ENCODE results near the gene USP25. TPM values are rescaled to one million over a fixed set of nuclear protein-coding genes. Genes with fewer than 3 reads are reported as not detected.

Gene USP25
- total RNA-seq, 2 donors from 2014 or later = 32.0 to 43.5 TPM

- no peaks in the 10 kb centered on the region for H3K4me1 ChIP-seq (ENCODE audit: control insufficient read depth in 1 of 2, low read depth in 2 of 2)
- no peaks in the 10 kb centered on the region for H3K27me3 ChIP-seq (replicated peaks; ENCODE audit: insufficient read depth)
- ATAC-seq (ENCODE audit: insufficient number of reproducible peaks, low FRiP score, low read depth) (no peak), DNase-seq (ENCODE audit: low spot score) (no peak)
- no peak overlapping the region for H3K4me3 ChIP-seq
- no peaks in the 10 kb centered on the region for H3K9me3 ChIP-seq
- H3K36me3 ChIP-seq = no peaks in the 10 kb centered on the region
- no peak for TF ChIP-seq CTCF (IDR thresholded peaks at IDR 0.05)
- no peak overlapping the region for H3K27ac ChIP-seq
These were observed 85.5 kb downstream of the USP25 start for GRCh38 chr21:15815285-15815684.

DNA sequence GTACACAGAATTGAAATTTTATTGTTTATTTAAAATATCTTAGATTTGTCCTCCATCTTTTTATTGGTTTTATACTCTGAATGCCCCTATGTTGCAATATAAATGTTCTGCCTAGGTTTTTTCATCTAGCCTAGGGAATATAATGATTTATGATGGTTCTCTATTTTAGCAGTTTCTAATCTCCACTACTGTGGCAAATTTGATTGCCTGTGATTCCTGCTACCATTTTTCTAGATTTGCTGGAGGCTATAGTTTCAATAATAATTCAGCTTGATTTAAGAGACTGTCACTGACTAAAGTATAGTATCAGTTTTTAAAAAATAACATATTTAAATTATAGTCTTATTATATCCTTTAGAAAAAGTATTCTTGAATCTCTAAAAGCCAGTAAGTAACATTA, 90.5 kb downstream of the USP25 start:
- no peaks in the 10 kb centered on the region for H3K27me3 ChIP-seq (replicated peaks; ENCODE audit: insufficient read depth)
- no peak overlapping the region for H3K4me3 ChIP-seq
- H3K9me3 ChIP-seq = no peaks in the 10 kb centered on the region
- ATAC-seq (ENCODE audit: insufficient number of reproducible peaks, low FRiP score, low read depth) = no peak
- no peak for TF ChIP-seq CTCF (IDR thresholded peaks at IDR 0.05)
- H3K27ac ChIP-seq = no peak overlapping the region
- DNase-seq (ENCODE audit: low spot score) = no peak
- H3K4me1 ChIP-seq (ENCODE audit: control insufficient read depth in 1 of 2, low read depth in 2 of 2) = peaks cover 0 to 5% of the 10 kb centered on the region in 2 donors
- H3K36me3 ChIP-seq = peaks cover 2% of the 10 kb centered on the region

GRCh38 chr21:15820852-15821379, 91.1 kb downstream of the USP25 start:
- Histone ChIP-seq H3K27me3 (replicated peaks; ENCODE audit: insufficient read depth) (no peaks in the 10 kb centered on the region), H3K4me1 (ENCODE audit: control insufficient read depth in 1 of 2, low read depth in 2 of 2) (peaks cover 0 to 5% of the 10 kb centered on the region in 2 donors), H3K36me3 (peaks cover 2% of the 10 kb centered on the region), H3K9me3 (no peaks in the 10 kb centered on the region), H3K4me3 (no peak overlapping the region), H3K27ac (no peak overlapping the region)
- ATAC-seq (ENCODE audit: insufficient number of reproducible peaks, low FRiP score, low read depth) (no peak), DNase-seq (ENCODE audit: low spot score) (no peak)
- no peak for TF ChIP-seq CTCF (IDR thresholded peaks at IDR 0.05)

DNA sequence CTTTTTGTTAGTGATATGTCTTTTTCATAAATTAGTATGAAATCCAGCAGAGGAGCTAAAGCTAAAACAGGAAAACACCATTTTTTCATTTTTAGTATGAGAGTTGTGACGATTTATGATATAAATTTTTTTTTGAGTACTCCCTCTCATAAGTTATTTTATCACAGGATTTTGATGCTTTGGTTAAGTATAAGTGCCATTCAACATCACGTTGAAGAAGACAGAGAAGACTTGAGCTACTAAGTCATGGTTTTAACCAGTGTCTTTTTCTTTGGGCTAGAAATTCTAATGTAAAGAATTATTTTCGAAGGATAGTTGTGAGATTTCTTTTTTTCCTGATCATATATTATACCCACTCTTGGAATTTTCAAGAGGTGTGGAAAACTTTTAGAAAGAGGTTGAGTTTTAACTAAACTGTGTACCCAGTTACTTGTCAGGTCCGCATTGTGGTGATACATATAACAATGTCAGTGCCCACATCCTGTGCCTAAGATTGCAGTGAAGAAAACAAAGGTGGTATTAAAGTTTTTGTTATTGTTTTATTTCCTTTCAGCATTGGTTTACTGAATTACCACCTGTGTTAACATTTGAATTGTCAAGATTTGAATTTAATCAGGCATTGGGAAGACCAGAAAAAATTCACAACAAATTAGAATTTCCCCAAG, 93.8 kb downstream of the USP25 start:
- DNase-seq (ENCODE audit: low spot score) (no peak), ATAC-seq (ENCODE audit: insufficient number of reproducible peaks, low FRiP score, low read depth) (no peak)
- Histone ChIP-seq H3K27ac (no peak overlapping the region), H3K4me1 (ENCODE audit: control insufficient read depth in 1 of 2, low read depth in 2 of 2) (peaks cover 0 to 5% of the 10 kb centered on the region in 2 donors), H3K27me3 (replicated peaks; ENCODE audit: insufficient read depth) (no peaks in the 10 kb centered on the region), H3K36me3 (peaks cover 2% of the 10 kb centered on the region), H3K9me3 (no peaks in the 10 kb centered on the region), H3K4me3 (no peak overlapping the region)
- TF ChIP-seq CTCF (IDR thresholded peaks at IDR 0.05) = no peak

GRCh38 chr21:15825700-15826099, 95.9 kb downstream of the USP25 start:
- Histone ChIP-seq H3K27ac (no peak overlapping the region), H3K27me3 (replicated peaks; ENCODE audit: insufficient read depth) (no peaks in the 10 kb centered on the region), H3K4me1 (ENCODE audit: control insufficient read depth in 1 of 2, low read depth in 2 of 2) (peaks cover 0 to 4% of the 10 kb centered on the region in 2 donors), H3K9me3 (no peaks in the 10 kb centered on the region), H3K36me3 (peaks cover 2% of the 10 kb centered on the region), H3K4me3 (no peak overlapping the region)
- DNase-seq (ENCODE audit: low spot score) (no peak), ATAC-seq (ENCODE audit: insufficient number of reproducible peaks, low FRiP score, low read depth) (no peak)
- no peak for TF ChIP-seq CTCF (IDR thresholded peaks at IDR 0.05)

All from thoracic aorta (tissue), 2 donors.